IPS DF 6.9 (cell line): Measurements from ENCODE around the gene RAB30.

ENCODE experiments used
- DNase-seq: peaks from one replicate; pipeline ENCODE4 v3.0.0-alpha.2; 2013; ENCODE audit warnings: low read depth, low spot score
- H3K27ac ChIP-seq: one replicate; pipeline ENCODE4 v1.5.1; 2013; ENCODE audit warnings: low read length, control low read depth
- H3K27me3 ChIP-seq: 2 replicates; pipeline ENCODE4 v1.6.1; 2013; ENCODE audit warnings: mild to moderate bottlenecking, low read length; ENCODE audit not compliant: control insufficient read depth, insufficient read depth
- H3K36me3 ChIP-seq: 2 replicates; pipeline ENCODE4 v1.6.1; 2013; ENCODE audit warnings: low read length; ENCODE audit not compliant: control insufficient read depth, insufficient read depth
- H3K4me1 ChIP-seq: 2 replicates; pipeline ENCODE4 v1.6.1; 2013; ENCODE audit warnings: low read length; ENCODE audit not compliant: control insufficient read depth, insufficient read depth
- H3K4me3 ChIP-seq: 2 replicates; pipeline ENCODE4 v1.5.1; 2013; ENCODE audit warnings: mild to moderate bottlenecking, low read length
- H3K9me3 ChIP-seq: 2 replicates; pipeline ENCODE4 v1.6.1; 2013; ENCODE audit warnings: low read length, inconsistent platforms; ENCODE audit not compliant: control insufficient read depth, insufficient read depth
- WGBS: extraction: QIAGEN DNeasy Blood & Tissue Kit; methylation state at CpG from one replicate; pipeline ENCODE4 v1.1.7; 2013; ENCODE audit warnings: mixed read lengths, missing lambda C conversion rate; ENCODE audit not compliant: insufficient read length, insufficient coverage; 5-methylcytosine and 5-hydroxymethylcytosine counted together

Gene RAB30

GRCh38 chr11:82930229-82930628, 141.5 kb downstream of the RAB30 start:
- Histone ChIP-seq H3K4me3 (no peak overlapping the region), H3K4me1 (no peaks in the 10 kb centered on the region), H3K9me3 (no peaks in the 10 kb centered on the region), H3K27ac (no peak overlapping the region), H3K36me3 (no peaks in the 10 kb centered on the region; the same call in 1 of the 2 replicates), H3K27me3 (no peaks in the 10 kb centered on the region)
- WGBS, result no CpG with 5 or more reads among the region's 3 CpGs
- no peak for DNase-seq

GRCh38 chr11:82929121-82929520, 142.6 kb downstream of the RAB30 start:
- H3K27me3 ChIP-seq, result no peaks in the 10 kb centered on the region
- WGBS, result no CpG with 5 or more reads among the region's 10 CpGs
- DNase-seq, result no peak
- no peaks in the 10 kb centered on the region for H3K4me1 ChIP-seq
- no peaks in the 10 kb centered on the region for H3K9me3 ChIP-seq
- no peaks in the 10 kb centered on the region; the same call in 1 of the 2 replicates for H3K36me3 ChIP-seq
- no peak overlapping the region for H3K4me3 ChIP-seq
- no peak overlapping the region for H3K27ac ChIP-seq

GRCh38 chr11:82927264-82927880, 144.3 kb downstream of the RAB30 start:
- no peaks in the 10 kb centered on the region for H3K9me3 ChIP-seq
- H3K4me1 ChIP-seq, result no peaks in the 10 kb centered on the region
- peak; percentile 16 for DNase-seq
- H3K27me3 ChIP-seq, result no peaks in the 10 kb centered on the region
- no peaks in the 10 kb centered on the region; the same call in 1 of the 2 replicates for H3K36me3 ChIP-seq
- no peak overlapping the region for H3K27ac ChIP-seq
- H3K4me3 ChIP-seq, result no peak overlapping the region

GRCh38 chr11:82924522-82925224, 147.0 kb downstream of the RAB30 start:
- Histone ChIP-seq H3K27me3 (no peaks in the 10 kb centered on the region), H3K36me3 (no peaks in the 10 kb centered on the region), H3K4me1 (no peaks in the 10 kb centered on the region), H3K4me3 (no peak overlapping the region), H3K9me3 (no peaks in the 10 kb centered on the region), H3K27ac (no peak overlapping the region)
- WGBS, result no CpG with 5 or more reads among the region's 5 CpGs
- no peak for DNase-seq
